OCI-LY7 (cell line): Measurements from ENCODE around the gene RNF224. TPM values are rescaled to one million over a fixed set of nuclear protein-coding genes. Genes with fewer than 3 reads are reported as not detected.

ENCODE experiments used
- BruUV-seq: library from RNA; stranded (reverse); fragments of 400-500 nt; replicated peaks from 2 replicates; lab custom pipeline; 2021; lab: Mats Ljungman, UMichigan
- CTCF ChIA-PET: fragments of 300-600 bp; sonication (Branson Sonifier 250); formaldehyde crosslinking; loops from one replicate; lab custom pipeline; 2022; ENCODE audit warnings: antibody characterized with exemption; ENCODE audit not compliant: unreplicated experiment; lab: Charles Lee
- POLR2A ChIA-PET: fragments of 300-600 bp; sonication (Branson Sonifier 250); formaldehyde crosslinking; loops from one replicate; lab custom pipeline; 2022; ENCODE audit warnings: antibody characterized with exemption; lab: Charles Lee
- DNase-seq: peaks from one replicate; pipeline ENCODE4 v3.0.0-alpha.2; 2015; ENCODE audit warnings: low spot score
- H2AFZ ChIP-seq: fragments of 200-600 bp; sonication (generic), shearing (Covaris generic); 2 replicates; pipeline ENCODE4 v1.6.1; 2014; ENCODE audit warnings: mild to moderate bottlenecking, antibody characterized with exemption, low read length, moderate library complexity
- H3K27ac ChIP-seq: fragments of 200-600 bp; sonication (generic); 2 replicates; pipeline ENCODE4 v1.5.1; 2014; ENCODE audit warnings: mixed run types, low read depth, mild to moderate bottlenecking, moderate library complexity, low read length, inconsistent platforms; ENCODE audit not compliant: poor library complexity, severe bottlenecking
- H3K36me3 ChIP-seq: fragments of 200-600 bp; sonication (generic); 2 replicates; pipeline ENCODE4 v1.6.1; 2014; ENCODE audit warnings: mild to moderate bottlenecking, antibody characterized with exemption, low read length, moderate library complexity, mixed read lengths; ENCODE audit not compliant: insufficient read depth
- H3K4me1 ChIP-seq: fragments of 200-600 bp; sonication (generic); 2 replicates; pipeline ENCODE4 v1.5.1; 2014; ENCODE audit warnings: mild to moderate bottlenecking, low read length; ENCODE audit not compliant: insufficient read depth, poor library complexity, severe bottlenecking
- H3K4me2 ChIP-seq: fragments of 200-600 bp; sonication (generic); 2 replicates; pipeline ENCODE4 v1.6.1; 2014; ENCODE audit warnings: mild to moderate bottlenecking, low read length
- H3K4me3 ChIP-seq: fragments of 200-600 bp; sonication (generic); 2 replicates; pipeline ENCODE4 v1.5.1; 2014; ENCODE audit warnings: mild to moderate bottlenecking, low read depth, low read length; ENCODE audit not compliant: poor library complexity, severe bottlenecking
- H3K79me2 ChIP-seq: fragments of 200-600 bp; sonication (generic); 2 replicates; pipeline ENCODE4 v1.6.1; 2016; ENCODE audit warnings: low read depth, mild to moderate bottlenecking, low read length, moderate library complexity, mixed read lengths; ENCODE audit not compliant: insufficient read depth
- H3K9me2 ChIP-seq: fragments of 200-600 bp; sonication (generic); 2 replicates; pipeline ENCODE4 v1.6.1; 2016; ENCODE audit warnings: mild to moderate bottlenecking, low read length, mixed read lengths; ENCODE audit not compliant: insufficient read depth
- H3K9me3 ChIP-seq: fragments of 200-600 bp; sonication (generic); 2 replicates; pipeline ENCODE4 v1.6.1; 2014; ENCODE audit warnings: mild to moderate bottlenecking, mixed run types, low read length, mixed read lengths
- H4K20me1 ChIP-seq: fragments of 200-600 bp; sonication (generic); 2 replicates; pipeline ENCODE4 v1.6.1; 2014; ENCODE audit warnings: mild to moderate bottlenecking, antibody characterized with exemption, low read length, moderate library complexity, mixed read lengths; ENCODE audit not compliant: insufficient read depth
- EZH2phosphoT487 ChIP-seq: fragments of 200-600 bp; sonication (generic); IDR thresholded peaks from 2 replicates; pipeline ENCODE4 v1.6.1; 2018; ENCODE audit warnings: low read depth, borderline replicate concordance, mild to moderate bottlenecking, mixed run types, antibody characterized with exemption, low read length, moderate library complexity, mixed read lengths
- intact Hi-C: fragments of 100-400 bp; cut with micrococcal nuclease; formaldehyde crosslinking; loops from one replicate; pipeline ENCODE4 v1.10.0; 2022; ENCODE audit not compliant: unreplicated experiment
- total RNA-seq, 2 experiments: library from RNA; depleted of rRNA in 1 of 2; stranded (reverse); fragments of >200 nt in 1 of 2; shearing (Covaris generic) in 1 of 2; gene quantifications; 2 replicates each; pipeline ENCODE4 v1.2.3, GENCODE V29; 2014 to 2022
- TF ChIP-seq, protein P1 (sequence below): fragments of 200-600 bp; sonication (generic); conservative IDR thresholded peaks from 2 replicates; pipeline ENCODE4 v1.5.1; 2014; ENCODE audit warnings: mild to moderate bottlenecking, antibody characterized with exemption, low read length, moderate library complexity, mixed read lengths

The RNF224 gene
- total RNA-seq, 2 experiments from 2014 or later: 0.13 to 0.30 TPM

DNA sequence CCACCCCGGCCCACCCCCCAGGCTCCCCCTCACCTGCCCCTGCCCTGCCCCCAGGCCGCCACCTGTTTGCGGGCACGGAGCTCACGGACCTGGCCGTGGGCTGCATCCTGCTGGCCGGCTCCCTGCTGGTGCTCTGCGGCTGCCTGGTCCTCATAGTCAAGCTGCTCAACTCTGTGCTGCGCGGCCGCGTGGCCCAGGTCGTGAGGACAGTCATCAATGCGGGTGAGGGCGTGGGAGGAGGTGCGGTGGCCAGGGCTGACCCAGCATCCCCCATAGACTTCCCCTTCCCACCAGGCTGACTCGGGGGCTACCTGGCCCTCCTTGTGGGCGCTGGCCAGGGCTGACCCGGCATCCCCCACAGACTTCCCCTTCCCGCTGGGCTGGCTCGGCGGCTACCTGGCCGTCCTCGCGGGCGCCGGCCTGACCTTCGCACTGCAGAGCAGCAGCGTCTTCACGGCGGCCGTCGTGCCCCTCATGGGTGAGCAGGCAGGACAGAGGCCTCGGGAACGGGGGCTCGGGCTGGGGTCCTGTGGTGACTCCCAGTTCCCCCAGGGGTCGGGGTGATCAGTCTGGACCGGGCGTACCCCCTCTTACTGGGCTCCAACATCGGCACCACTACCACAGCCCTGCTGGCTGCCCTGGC is 6.9 kb downstream of the RNF224 start:
- Histone ChIP-seq H3K4me1 (peaks cover 49% of the 10 kb centered on the region), H3K79me2 (peaks cover 10% of the 10 kb centered on the region; the same call in 1 of the 2 replicates), H3K9me3 (no peaks in the 10 kb centered on the region), H4K20me1 (no peaks in the 10 kb centered on the region), H3K4me2 (peak overlapping the region; percentile 75; the same call in 1 of the 2 replicates), H3K9me2 (no peaks in the 10 kb centered on the region), H3K4me3 (no peak overlapping the region), H3K36me3 (no peaks in the 10 kb centered on the region; the same call in 1 of the 2 replicates), H2AFZ (no peak overlapping the region), H3K27ac (no peak overlapping the region)
- TF ChIP-seq, protein P1, sequence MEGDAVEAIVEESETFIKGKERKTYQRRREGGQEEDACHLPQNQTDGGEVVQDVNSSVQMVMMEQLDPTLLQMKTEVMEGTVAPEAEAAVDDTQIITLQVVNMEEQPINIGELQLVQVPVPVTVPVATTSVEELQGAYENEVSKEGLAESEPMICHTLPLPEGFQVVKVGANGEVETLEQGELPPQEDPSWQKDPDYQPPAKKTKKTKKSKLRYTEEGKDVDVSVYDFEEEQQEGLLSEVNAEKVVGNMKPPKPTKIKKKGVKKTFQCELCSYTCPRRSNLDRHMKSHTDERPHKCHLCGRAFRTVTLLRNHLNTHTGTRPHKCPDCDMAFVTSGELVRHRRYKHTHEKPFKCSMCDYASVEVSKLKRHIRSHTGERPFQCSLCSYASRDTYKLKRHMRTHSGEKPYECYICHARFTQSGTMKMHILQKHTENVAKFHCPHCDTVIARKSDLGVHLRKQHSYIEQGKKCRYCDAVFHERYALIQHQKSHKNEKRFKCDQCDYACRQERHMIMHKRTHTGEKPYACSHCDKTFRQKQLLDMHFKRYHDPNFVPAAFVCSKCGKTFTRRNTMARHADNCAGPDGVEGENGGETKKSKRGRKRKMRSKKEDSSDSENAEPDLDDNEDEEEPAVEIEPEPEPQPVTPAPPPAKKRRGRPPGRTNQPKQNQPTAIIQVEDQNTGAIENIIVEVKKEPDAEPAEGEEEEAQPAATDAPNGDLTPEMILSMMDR: no peak
- no peak for TF ChIP-seq EZH2phosphoT487
- BruUV-seq: no TSS peak
- ChIA-PET CTCF (no interaction called here), POLR2A (no interaction called here)
- intact Hi-C loops: no loop called here
- DNase-seq: no peak

DNA sequence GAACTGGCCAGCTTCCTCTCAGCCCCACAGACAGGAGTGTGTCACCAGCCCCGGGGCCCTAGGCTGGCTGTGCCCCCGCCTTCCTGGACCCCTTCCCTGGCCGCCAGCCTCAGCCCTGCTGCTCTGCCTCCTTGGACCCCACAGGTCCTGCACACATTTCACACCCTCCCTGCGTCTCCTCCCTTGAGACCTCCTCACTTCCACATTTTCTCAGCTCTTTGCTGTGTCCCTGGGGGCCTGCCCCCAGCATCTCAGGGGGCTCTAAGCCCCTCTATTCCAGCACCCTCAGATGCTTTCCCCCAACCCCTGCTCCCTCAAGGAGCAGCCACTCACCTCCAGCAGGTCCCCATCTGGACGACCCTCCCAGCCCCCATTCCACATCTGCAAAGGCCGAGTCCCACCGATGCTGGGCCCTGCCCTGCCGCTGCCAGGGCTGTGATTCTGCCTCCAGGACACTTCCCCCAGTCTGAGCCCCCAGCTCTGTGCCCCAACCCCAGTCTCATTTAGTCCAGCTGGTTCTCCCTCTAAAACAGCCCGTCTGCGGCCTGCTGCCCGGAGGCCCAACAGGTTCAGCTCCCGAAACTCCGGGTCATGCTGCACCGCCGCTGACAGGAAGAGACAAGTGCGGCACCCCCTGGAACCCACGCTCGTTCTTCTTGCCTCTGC is 7.6 kb downstream of the RNF224 start:
- H3K9me3 ChIP-seq: no peaks in the 10 kb centered on the region
- H3K36me3 ChIP-seq: no peaks in the 10 kb centered on the region; the same call in 1 of the 2 replicates
- no peak overlapping the region for H3K4me3 ChIP-seq
- H3K79me2 ChIP-seq: peaks cover 16% of the 10 kb centered on the region; the same call in 1 of the 2 replicates
- intact Hi-C loops: no loop called here
- no peaks in the 10 kb centered on the region for H4K20me1 ChIP-seq
- no peak overlapping the region for H2AFZ ChIP-seq
- CTCF ChIA-PET: interaction anchor here (0.6 kb wide), 1 partner anchor 287 kb away, joined by 3 read pairs; no protein-coding TSS in a partner anchor
- no peak overlapping the region for H3K27ac ChIP-seq
- POLR2A ChIA-PET: no interaction called here
- peak overlapping the region; percentile 75 for H3K4me2 ChIP-seq
- TF ChIP-seq, protein P1: no peak
- TF ChIP-seq EZH2phosphoT487: no peak
- no peaks in the 10 kb centered on the region for H3K9me2 ChIP-seq
- no peak for DNase-seq
- peaks cover 49% of the 10 kb centered on the region for H3K4me1 ChIP-seq
- no TSS peak for BruUV-seq
